GM04504 (cell line): Measurements from ENCODE around the gene NKX2-8.

Source experiments
- DNase-seq: peaks from one replicate; pipeline ENCODE4 v3.0.0-alpha.2; 2012; ENCODE audit warnings: low read depth

NKX2-8 gene

GRCh38 chr14:36582011-36582873 is at the start of gene NKX2-8:
TSS of gene NKX2-8 (minus strand) at chr14:36582614. CDS start at chr14:36582389, 225 bp downstream.
- no peak for DNase-seq

GRCh38 chr14:36627981-36628380 is 45.6 kb upstream of the NKX2-8 start:
- DNase-seq: no peak

GRCh38 chr14:36626151-36626550 is 43.7 kb upstream of the NKX2-8 start:
- no peak for DNase-seq

DNA sequence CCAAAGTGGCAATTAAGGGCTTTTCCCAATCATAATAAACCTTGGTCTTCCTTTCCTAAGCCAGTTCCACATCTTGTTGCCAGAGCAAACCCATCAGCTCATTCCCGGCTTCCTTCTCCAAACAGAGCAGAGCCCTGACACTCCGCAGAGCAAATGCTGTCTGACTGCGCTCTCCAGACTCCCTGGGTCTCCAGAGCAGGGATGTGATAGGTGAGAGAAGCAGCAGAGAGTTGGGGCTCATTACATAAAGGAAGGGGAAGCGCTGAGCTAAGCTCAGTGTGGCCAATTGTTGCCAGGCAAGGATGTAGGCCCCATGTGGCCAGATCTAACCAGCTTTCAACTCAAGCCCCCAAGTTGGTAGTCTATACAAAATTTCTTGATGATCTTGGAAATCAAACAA is 43.0 kb upstream of the NKX2-8 start:
- DNase-seq: no peak

GRCh38 chr14:36625014-36625413 is 42.6 kb upstream of the NKX2-8 start:
- no peak for DNase-seq

GRCh38 chr14:36619853-36620252 is 37.4 kb upstream of the NKX2-8 start:
- no peak for DNase-seq

- no peak for DNase-seq
Measured at GRCh38 chr14:36619131-36619530, 36.7 kb upstream of the NKX2-8 start.

GRCh38 chr14:36618641-36619040 is 36.2 kb upstream of the NKX2-8 start:
- no peak for DNase-seq

DNA sequence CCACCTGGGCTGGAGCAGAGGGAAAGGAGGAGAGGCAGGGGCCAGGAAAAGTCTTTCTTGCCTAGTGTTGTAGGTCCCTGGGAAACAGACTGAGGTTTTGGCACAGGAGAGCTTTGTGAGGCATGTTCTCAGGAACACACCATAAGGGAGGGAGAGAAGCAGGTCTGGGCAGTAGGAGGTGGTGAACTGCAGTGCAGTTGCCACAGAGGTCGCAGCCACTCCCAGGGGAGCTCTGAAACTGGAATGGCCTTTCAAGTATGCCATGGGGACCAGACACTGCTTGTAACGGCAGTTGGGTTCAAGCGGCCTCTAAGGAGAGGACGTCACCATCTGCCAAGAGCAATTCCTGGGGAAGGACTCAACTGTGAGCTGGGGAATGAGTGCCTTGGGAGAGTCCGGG is 35.4 kb upstream of the NKX2-8 start:
- no peak for DNase-seq

GRCh38 chr14:36605506-36605857 is 23.1 kb upstream of the NKX2-8 start:
- no peak for DNase-seq

GRCh38 chr14:36604757-36605505 is 22.5 kb upstream of the NKX2-8 start:
- peak; percentile 51 for DNase-seq

- DNase-seq: no peak
Measured at GRCh38 chr14:36600431-36600830, 18.0 kb upstream of the NKX2-8 start.

DNA sequence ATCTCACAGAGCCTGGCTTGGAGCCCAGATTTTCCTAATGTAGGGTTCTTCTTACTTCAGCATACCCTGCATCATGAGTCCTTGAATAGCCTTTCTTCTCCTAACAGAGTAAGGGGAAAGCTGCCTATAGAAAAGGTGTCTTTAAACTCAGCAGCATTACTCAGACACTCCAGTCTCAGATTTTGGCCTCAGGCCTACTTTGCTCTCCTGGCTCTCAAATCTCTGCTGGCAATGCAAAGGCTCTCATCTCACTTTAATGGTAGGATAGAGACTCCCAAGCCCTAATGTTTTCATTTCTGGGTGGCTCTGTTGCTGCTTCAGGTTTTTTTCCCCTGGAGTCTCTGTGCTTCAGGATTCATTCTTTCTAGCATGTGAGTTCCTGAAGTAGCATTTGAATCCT is 9.1 kb upstream of the NKX2-8 start:
- DNase-seq: no peak

DNA sequence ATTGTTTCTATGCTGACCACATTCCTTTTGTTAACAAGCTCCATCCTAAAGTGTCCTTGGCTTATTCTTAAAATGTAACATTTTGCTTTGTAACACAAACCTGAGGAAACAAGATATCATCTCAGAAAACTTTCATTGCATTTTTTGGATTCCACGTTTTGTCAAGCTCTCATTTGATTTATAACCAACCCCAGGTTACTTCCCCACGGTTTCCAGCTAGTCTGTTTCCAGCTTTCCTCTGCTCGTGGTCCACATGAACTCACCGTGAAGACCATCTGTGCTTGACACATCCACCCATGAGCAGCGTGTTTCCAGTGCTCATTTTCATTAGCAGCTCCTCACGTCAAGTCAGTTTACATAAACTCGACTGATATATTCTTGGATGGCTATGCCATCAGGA is 6.4 kb upstream of the NKX2-8 start:
- DNase-seq: no peak

- no peak for DNase-seq
Measured at GRCh38 chr14:36588119-36588518, 5.7 kb upstream of the NKX2-8 start.

GRCh38 chr14:36585100-36585499 is 2.7 kb upstream of the NKX2-8 start:
- DNase-seq: no peak

DNA sequence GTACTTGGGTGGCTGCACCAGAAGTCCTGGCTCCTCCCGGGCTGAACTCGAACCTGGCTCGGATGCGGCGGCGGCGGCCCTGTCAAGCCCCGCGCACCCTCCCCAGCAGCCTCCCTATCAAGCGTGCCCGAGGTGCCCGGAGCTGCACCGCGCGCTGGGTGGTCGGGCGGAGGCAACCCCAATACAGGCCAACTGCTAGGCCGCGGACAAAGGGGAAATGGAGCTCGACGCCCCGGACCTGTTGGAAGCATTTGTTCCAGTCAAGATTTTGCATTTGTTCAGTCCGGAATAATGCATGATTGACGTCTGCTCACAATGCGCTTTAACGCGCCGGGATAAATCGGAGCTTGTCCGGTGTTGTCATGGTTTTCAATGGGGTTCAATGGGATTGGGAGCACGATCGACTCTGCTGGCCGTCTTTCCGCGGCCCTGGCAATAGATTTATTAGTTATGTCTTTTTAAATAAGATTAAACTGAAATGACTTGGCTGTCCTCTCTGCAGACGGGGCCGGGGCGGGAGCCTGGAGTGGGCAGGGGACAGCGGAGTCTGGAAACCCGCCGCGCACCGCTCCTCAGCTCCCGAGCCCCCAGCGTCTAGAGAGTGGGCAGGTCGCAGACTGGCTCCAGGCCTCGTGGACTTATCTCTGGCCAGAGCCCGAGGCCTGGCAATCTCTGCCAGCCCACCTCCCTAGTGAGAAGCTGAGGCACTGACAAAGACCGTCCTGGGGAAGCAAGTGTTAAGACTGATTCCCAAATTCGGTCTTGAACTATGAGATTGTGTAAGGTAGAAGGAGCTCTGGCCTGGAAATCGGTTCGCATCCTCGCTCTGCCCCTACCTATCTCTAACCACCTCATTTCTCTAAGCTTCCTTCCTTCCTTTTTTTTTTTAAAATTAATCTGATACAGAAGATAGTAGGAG is 1.7 kb upstream of the NKX2-8 start:
- DNase-seq: no peak

DNA sequence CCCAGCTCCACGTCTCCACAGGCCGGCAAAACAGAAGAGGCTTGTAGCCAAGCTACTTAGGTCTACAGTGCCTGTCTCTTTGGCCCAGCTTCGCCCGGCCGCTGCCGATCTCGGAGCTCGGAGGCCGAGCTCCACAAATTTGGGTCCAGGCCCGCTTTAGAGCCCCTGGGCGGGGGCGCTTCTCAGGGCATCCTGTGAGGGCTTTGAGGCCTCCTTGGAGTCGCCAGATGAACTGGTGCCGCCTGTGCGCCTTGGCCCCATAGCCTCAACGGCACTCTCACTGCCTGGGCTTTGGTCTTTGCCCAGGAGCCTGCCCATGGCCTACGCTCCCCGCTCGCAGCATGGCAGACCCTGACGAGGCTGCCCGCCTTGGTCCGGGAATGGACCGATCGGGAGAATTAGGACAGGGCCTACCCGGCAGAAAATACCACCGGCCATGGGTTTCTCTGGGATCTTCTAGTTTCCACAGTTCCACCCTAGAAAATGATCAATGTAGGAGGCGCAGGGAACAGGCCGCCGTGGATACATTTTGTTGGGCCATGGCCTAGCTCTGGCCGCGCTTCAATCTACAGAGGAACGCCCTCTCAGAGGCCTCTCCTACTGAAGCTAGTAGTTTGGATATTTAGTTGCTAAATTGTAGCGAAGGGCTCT is 953 bp upstream of the NKX2-8 start:
- DNase-seq: no peak

- DNase-seq: no peak
Measured at GRCh38 chr14:36582874-36583241, 444 bp upstream of the NKX2-8 start.

GRCh38 chr14:36580856-36581831 is 1.3 kb downstream of the NKX2-8 start:
- DNase-seq: no peak
